HG02981 (cell line): ENCODE measurements around the gene TNFSF11.
"Not testable (repeated sequence)": the region's sequence is repeated elsewhere in the genome, so short reads cannot be mapped to it uniquely, and the experiment has no call there.

Source experiments
- ATAC-seq: cut with Tn5 transposase; IDR thresholded peaks from one replicate; pipeline ENCODE4 v1.9.1; 2021; ENCODE audit warnings: mild to moderate bottlenecking, moderate library complexity; ENCODE audit not compliant: unreplicated experiment

Gene TNFSF11

GRCh38 chr13:42559573-42560218 is 14.3 kb upstream of the TNFSF11 start:
- not testable (repeated sequence) for ATAC-seq

- ATAC-seq: not testable (repeated sequence)
Observed at GRCh38 chr13:42560320-42560719, 13.6 kb upstream of the TNFSF11 start.

GRCh38 chr13:42561752-42562467 is 12.0 kb upstream of the TNFSF11 start:
- no peak for ATAC-seq

- ATAC-seq: no peak
Observed at GRCh38 chr13:42567906-42568305, 6.0 kb upstream of the TNFSF11 start.

- ATAC-seq: no peak
Observed at GRCh38 chr13:42569576-42570344, 4.2 kb upstream of the TNFSF11 start.

- ATAC-seq: no peak
Observed at GRCh38 chr13:42571895-42572294, 2.1 kb upstream of the TNFSF11 start.

- peak; percentile 59 for ATAC-seq
Observed at GRCh38 chr13:42574435-42575311, 721 bp downstream of the TNFSF11 start.

GRCh38 chr13:42575938-42576337 is 2.0 kb downstream of the TNFSF11 start:
- no peak for ATAC-seq

- ATAC-seq: no peak
Observed at GRCh38 chr13:42577538-42577937, 3.6 kb downstream of the TNFSF11 start.

- ATAC-seq: no peak
Observed at GRCh38 chr13:42580644-42581043, 6.7 kb downstream of the TNFSF11 start.

- ATAC-seq: no peak
Observed at GRCh38 chr13:42581427-42581826, 7.5 kb downstream of the TNFSF11 start.

GRCh38 chr13:42591602-42592001 is 17.6 kb downstream of the TNFSF11 start:
- no peak for ATAC-seq

- no peak for ATAC-seq
Observed at GRCh38 chr13:42592915-42593900, 19.3 kb downstream of the TNFSF11 start.

GRCh38 chr13:42594481-42595252 is 20.7 kb downstream of the TNFSF11 start:
- no peak for ATAC-seq

- no peak for ATAC-seq
Observed at GRCh38 chr13:42595253-42595571, 21.3 kb downstream of the TNFSF11 start.

- ATAC-seq: no peak
Observed at GRCh38 chr13:42597505-42597904, 23.6 kb downstream of the TNFSF11 start.

GRCh38 chr13:42600943-42601342 is 27.0 kb downstream of the TNFSF11 start:
- ATAC-seq: no peak

GRCh38 chr13:42602906-42603305 is 29.0 kb downstream of the TNFSF11 start:
- peak; percentile 87 for ATAC-seq

- no peak for ATAC-seq
Observed at GRCh38 chr13:42603571-42603970, 29.6 kb downstream of the TNFSF11 start.
